Peyer's patch (tissue), 4 donors: ENCODE measurements around the gene POU2AF1. TPM values are rescaled to one million over a fixed set of nuclear protein-coding genes. Genes with fewer than 3 reads are reported as not detected.
A peak's percentile ranks its signal among the peaks of the same experiment; 100 is the strongest.

ENCODE experiments used
- DNase-seq, 3 donors: peaks; one replicate each; pipeline ENCODE4 v3.0.0-alpha.2; 2017 to 2019
- H3K27ac ChIP-seq, 4 donors: fragments of 200-600 bp; sonication (generic); one replicate each; pipeline ENCODE4 v1.5.1; 2016 to 2019
- H3K27me3 ChIP-seq, 2 donors: fragments of 200-600 bp; sonication (generic); one replicate each; pipeline ENCODE4 v1.5.1; 2019
- H3K36me3 ChIP-seq, 3 donors: fragments of 200-600 bp; sonication (generic); one replicate each; pipeline ENCODE4 v1.5.1; 2016 to 2019
- H3K4me1 ChIP-seq, 4 donors: fragments of 200-600 bp; sonication (generic); one replicate each; pipeline ENCODE4 v1.5.1; 2016 to 2019
- H3K4me3 ChIP-seq, 4 donors: fragments of 200-600 bp; sonication (generic); 1 replicate in 3 of 4; 2 replicates in 1 of 4; pipeline ENCODE4 v1.5.1; 2016 to 2019; ENCODE audit warnings: mild to moderate bottlenecking in 1 of 4
- H3K9me3 ChIP-seq, 4 donors: fragments of 200-600 bp; sonication (generic); one replicate each; pipeline ENCODE4 v1.5.1; 2016 to 2019; ENCODE audit warnings: mild to moderate bottlenecking in 1 of 4
- CTCF ChIP-seq, 6 experiments: fragments of 450-650 bp in 4 of 6; fragments of 200-600 bp in 2 of 6; sonication (generic) in 1 of 6; IDR thresholded peaks; one replicate each; pipeline ENCODE4 v1.5.1; 2017 to 2019; ENCODE audit warnings: antibody characterized with exemption in 6 of 6, mild to moderate bottlenecking in 3 of 6, moderate library complexity in 1 of 6
- POLR2A ChIP-seq, 2 donors: fragments of 450-650 bp; IDR thresholded peaks; one replicate each; pipeline ENCODE4 v1.5.1; 2017; ENCODE audit warnings: antibody characterized with exemption in 2 of 2, mild to moderate bottlenecking in 2 of 2, moderate library complexity in 2 of 2
- total RNA-seq, 4 donors: library from RNA; depleted of rRNA; stranded (reverse); fragments of >200 nt; gene quantifications; one replicate each; pipeline ENCODE4 v1.1.0, GENCODE V29; 2016

Gene POU2AF1
- total RNA-seq, 4 donors from 2014 or later = 5.0 to 33.0 (median 5.4) TPM

- Histone ChIP-seq H3K9me3 (no peaks in the 10 kb centered on the region), H3K4me3 (no peak overlapping the region), H3K27me3 (no peaks in the 10 kb centered on the region), H3K36me3 (no peaks in the 10 kb centered on the region), H3K27ac (peak overlapping the region in 2 of 4 donors; percentile 72 to 83), H3K4me1 (peaks cover 0 to 29% (median 9%) of the 10 kb centered on the region in 4 donors)
- TF ChIP-seq CTCF (IDR thresholded peaks at IDR 0.05) = no peak
- TF ChIP-seq POLR2A (IDR thresholded peaks at IDR 0.05) = no peak
- no peak for DNase-seq
Measured at GRCh38 chr11:111413849-111414248, 34.8 kb upstream of the POU2AF1 start.

GRCh38 chr11:111412293-111412692 is 33.2 kb upstream of the POU2AF1 start:
- TF ChIP-seq CTCF (IDR thresholded peaks at IDR 0.05) = no peak
- no peak for TF ChIP-seq POLR2A (IDR thresholded peaks at IDR 0.05)
- H3K4me3 ChIP-seq = no peak overlapping the region
- H3K9me3 ChIP-seq = no peaks in the 10 kb centered on the region
- no peak overlapping the region for H3K27ac ChIP-seq
- no peaks in the 10 kb centered on the region for H3K36me3 ChIP-seq
- H3K4me1 ChIP-seq = peaks cover 0 to 18% (median 2%) of the 10 kb centered on the region in 4 donors
- H3K27me3 ChIP-seq = no peaks in the 10 kb centered on the region
- no peak for DNase-seq

- Histone ChIP-seq H3K9me3 (no peaks in the 10 kb centered on the region), H3K27ac (no peak overlapping the region), H3K4me1 (peaks cover 0 to 18% (median 0%) of the 10 kb centered on the region in 4 donors), H3K4me3 (no peak overlapping the region), H3K27me3 (no peaks in the 10 kb centered on the region), H3K36me3 (no peaks in the 10 kb centered on the region)
- no peak for DNase-seq
- TF ChIP-seq POLR2A (IDR thresholded peaks at IDR 0.05) (no peak), CTCF (IDR thresholded peaks at IDR 0.05) (no peak)
Measured at GRCh38 chr11:111411456-111411855, 32.4 kb upstream of the POU2AF1 start.

GRCh38 chr11:111410951-111411350 is 31.9 kb upstream of the POU2AF1 start:
- TF ChIP-seq CTCF (IDR thresholded peaks at IDR 0.05) = no peak
- peaks cover 0 to 18% (median 0%) of the 10 kb centered on the region in 4 donors for H3K4me1 ChIP-seq

GRCh38 chr11:111409915-111410314 is 30.8 kb upstream of the POU2AF1 start:
- TF ChIP-seq POLR2A (IDR thresholded peaks at IDR 0.05) = no peak
- no peak for TF ChIP-seq CTCF (IDR thresholded peaks at IDR 0.05)
- H3K36me3 ChIP-seq = no peaks in the 10 kb centered on the region
- DNase-seq = no peak
- H3K4me3 ChIP-seq = no peak overlapping the region
- no peaks in the 10 kb centered on the region for H3K9me3 ChIP-seq
- peak overlapping the region in 1 of 4 donors; percentile 50 for H3K27ac ChIP-seq
- no peaks in the 10 kb centered on the region for H3K27me3 ChIP-seq
- H3K4me1 ChIP-seq = peaks cover 0 to 9% (median 0%) of the 10 kb centered on the region in 4 donors

More at GRCh38 chr11:111410951-111411350, 31.9 kb upstream of the POU2AF1 start:
- no peaks in the 10 kb centered on the region for H3K36me3 ChIP-seq
- no peak for DNase-seq
- H3K27ac ChIP-seq = no peak overlapping the region
- H3K9me3 ChIP-seq = no peaks in the 10 kb centered on the region
- no peak overlapping the region for H3K4me3 ChIP-seq
- no peaks in the 10 kb centered on the region for H3K27me3 ChIP-seq
